HepG2 (cell line): Measurements from ENCODE around the gene SNX27. TPM values are rescaled to one million over a fixed set of nuclear protein-coding genes. Genes with fewer than 3 reads are reported as not detected.
A peak's percentile ranks its signal among the peaks of the same experiment; 100 is the strongest.

ENCODE experiments used
- ATAC-seq: fragments of 200-7000 bp; cut with Tn5 transposase; 3 replicates; pipeline ENCODE4 v1.9.1; 2020; ENCODE audit warnings: mild to moderate bottlenecking, moderate library complexity
- BruUV-seq: library from RNA; stranded (reverse); fragments of 400-500 nt; replicated peaks from 2 replicates; lab custom pipeline; 2021; lab: Mats Ljungman, UMichigan
- CTCF ChIA-PET: fragments of 300-600 bp; formaldehyde crosslinking; extraction: SDS; loops from one replicate; lab custom pipeline; 2021; ENCODE audit warnings: low total read pairs, inconsistent platforms, low intra/inter-chr PET ratio; lab: Yijun Ruan, JAX
- POLR2A ChIA-PET: fragments of 350-600 bp; sonication (Branson Sonifier 250); formaldehyde crosslinking; loops from one replicate; lab custom pipeline; 2020; ENCODE audit warnings: antibody characterized with exemption, inconsistent platforms; lab: Yijun Ruan, JAX
- DNase-seq: peaks from one replicate; pipeline ENCODE4 v3.0.0-alpha.2; 2015; ENCODE audit warnings: low spot score
- FAIRE-seq: peaks from 3 replicates; lab custom pipeline; 2011; peaks lifted over from hg19 to GRCh38; lab: Jason Lieb, UNC
- H2AFZ ChIP-seq: one replicate; pipeline ENCODE4 v1.6.1; 2011; ENCODE audit warnings: low read length, inconsistent platforms
- H3K27ac ChIP-seq: fragments of 300-600 bp; 3 replicates; pipeline ENCODE4 v1.8.0; 2011; ENCODE audit warnings: mixed run types, mild to moderate bottlenecking, mixed read lengths, low read length, inconsistent platforms; ENCODE audit not compliant: insufficient read depth; ENCODE audit errors: extremely low read length
- H3K27me3 ChIP-seq, 2 experiments: fragments of 200-600 bp in 1 of 2; 2 replicates in 1 of 2; 3 replicates in 1 of 2; pipeline versions ENCODE4 v1.6.0 to v1.8.0; 2011; ENCODE audit warnings: low read length in 2 of 2, mild to moderate bottlenecking in 2 of 2, moderate library complexity in 2 of 2, inconsistent platforms in 1 of 2; ENCODE audit not compliant: insufficient read depth in 2 of 2, control insufficient read depth in 1 of 2
- H3K36me3 ChIP-seq, 2 experiments: fragments of 200-600 bp in 1 of 2; replicated peaks in 1 of 2; 2 replicates in 1 of 2; 3 replicates in 1 of 2; pipeline versions ENCODE4 v1.5.1 to v1.8.0; 2011; ENCODE audit warnings: low read length in 2 of 2, inconsistent platforms in 1 of 2; ENCODE audit not compliant: insufficient read depth in 2 of 2, control insufficient read depth in 1 of 2
- H3K4me1 ChIP-seq: 2 replicates; pipeline ENCODE4 v1.5.1; 2012; ENCODE audit warnings: low read length, inconsistent platforms; ENCODE audit not compliant: insufficient read depth
- H3K4me2 ChIP-seq: 2 replicates; pipeline ENCODE4 v1.6.0; 2011; ENCODE audit warnings: low read depth, low read length, inconsistent platforms
- H3K4me3 ChIP-seq, 3 experiments: fragments of 200-600 bp in 1 of 3; sonication (generic), shearing (Covaris generic) in 1 of 3; replicated peaks in 1 of 3; 2 replicates each; pipeline ENCODE4 v1.5.1; 2011 to 2016; ENCODE audit warnings: low read length in 3 of 3, inconsistent platforms in 2 of 3, low read depth in 2 of 3, mild to moderate bottlenecking in 2 of 3, control low read depth in 1 of 3, mixed read lengths in 1 of 3; ENCODE audit not compliant: insufficient read depth in 1 of 3
- H3K79me2 ChIP-seq: one replicate; pipeline ENCODE4 v1.6.1; 2011; ENCODE audit warnings: low read length, inconsistent platforms; ENCODE audit not compliant: insufficient read depth
- H3K9ac ChIP-seq: 2 replicates; pipeline ENCODE4 v1.6.0; 2011; ENCODE audit warnings: mild to moderate bottlenecking, low read depth, low read length, inconsistent platforms; ENCODE audit not compliant: insufficient read depth
- H3K9me3 ChIP-seq: 2 replicates; pipeline ENCODE4 v1.5.1; 2012; ENCODE audit warnings: mild to moderate bottlenecking, low read length
- H4K20me1 ChIP-seq: 2 replicates; pipeline ENCODE4 v1.6.0; 2011; ENCODE audit warnings: inconsistent platforms, mild to moderate bottlenecking, low read length, moderate library complexity; ENCODE audit not compliant: insufficient read depth
- CREB1 ChIP-seq, 2 experiments: fragments of 450-650 bp in 1 of 2; IDR thresholded peaks; 2 replicates each; pipeline ENCODE4 v1.6.1; 2016 to 2017; ENCODE audit warnings: control low read depth in 1 of 2, mild to moderate bottlenecking in 1 of 2, missing compliant biosample characterization in 1 of 2, missing genetic modification characterization in 1 of 2
- FOXP4 ChIP-seq: sonication (generic); formaldehyde crosslinking; IDR thresholded peaks from 2 replicates; pipeline ENCODE4 v1.4.0; 2020; ENCODE audit warnings: missing genetic modification reagents
- GFI1 ChIP-seq: sonication (generic); formaldehyde crosslinking; IDR thresholded peaks from 2 replicates; pipeline ENCODE4 v1.5.0; 2020; ENCODE audit warnings: missing genetic modification reagents, mild to moderate bottlenecking, borderline replicate concordance
- HNF1A ChIP-seq, 2 experiments: sonication (generic) in 1 of 2; formaldehyde crosslinking in 1 of 2; IDR thresholded peaks; 2 replicates each; pipeline versions ENCODE4 v1.4.0 to v1.6.1; 2016 to 2020; ENCODE audit warnings: borderline replicate concordance in 1 of 2, low read depth in 1 of 2, mild to moderate bottlenecking in 1 of 2, missing genetic modification reagents in 1 of 2
- LCORL ChIP-seq, 2 experiments: fragments of 450-650 bp in 1 of 2; sonication (generic) in 1 of 2; formaldehyde crosslinking in 1 of 2; IDR thresholded peaks; 2 replicates each; pipeline versions ENCODE4 v1.5.0 to v1.6.1; 2017 to 2020; ENCODE audit warnings: antibody characterized with exemption in 1 of 2, missing genetic modification reagents in 1 of 2
- PITX1 ChIP-seq: sonication (generic); formaldehyde crosslinking; IDR thresholded peaks from 2 replicates; pipeline ENCODE4 v1.5.1; 2020; ENCODE audit warnings: mild to moderate bottlenecking, missing genetic modification reagents
- SOX5 ChIP-seq: IDR thresholded peaks from 2 replicates; pipeline ENCODE4 v1.6.1; 2016; ENCODE audit warnings: borderline replicate concordance
- ZNF547 ChIP-seq: sonication (generic); formaldehyde crosslinking; IDR thresholded peaks from 2 replicates; pipeline ENCODE4 v1.5.1; 2020; ENCODE audit warnings: mild to moderate bottlenecking, missing genetic modification reagents
- WGBS: methylation state at CpG from one replicate; pipeline ENCODE4 v1.1.6; 2017; ENCODE audit warnings: low lambda C conversion rate; 5-methylcytosine and 5-hydroxymethylcytosine counted together
- in situ Hi-C: cut with HindIII; loops from 2 replicates; pipeline ENCODE4 v1.10.0; 2017; ENCODE audit warnings: low pct_unique_long_range_greater_than_20kb; ENCODE audit not compliant: extremely low pct_ligation_motif_present
- intact Hi-C: fragments of 100-400 bp; cut with micrococcal nuclease; formaldehyde crosslinking; loops from one replicate; pipeline ENCODE4 v1.10.0; 2022; ENCODE audit not compliant: unreplicated experiment
- polyA plus RNA-seq, 8 experiments: library from polyadenylated mRNA; depleted of rRNA in 3 of 8; stranded (reverse) in 7 of 8; unstranded in 1 of 8; fragments of >200 nt; fragmentation: Illumina TruSeq in 4 of 8; extraction: Trizol in 4 of 8; gene quantifications; 2 replicates each; pipeline versions ENCODE4 v1.2.1 to v1.2.3, GENCODE V29; 2011 to 2016; ENCODE audit warnings: low read depth in 4 of 8, missing spikeins in 1 of 8, mixed read lengths in 1 of 8; ENCODE audit not compliant: insufficient read depth in 1 of 8
- total RNA-seq, 5 experiments: library from RNA; depleted of rRNA; stranded (reverse); fragments of >200 nt; fragmentation: Illumina TruSeq; extraction: Trizol; gene quantifications; 2 replicates each; pipeline ENCODE4 v1.2.3, GENCODE V29; 2016; ENCODE audit warnings: low read depth in 1 of 5
- TF ChIP-seq, protein P1 (sequence below): sonication (generic); formaldehyde crosslinking; conservative IDR thresholded peaks from 2 replicates; pipeline ENCODE4 v1.4.0; 2020; ENCODE audit warnings: mild to moderate bottlenecking, missing genetic modification reagents, moderate library complexity

SNX27 gene
- total and polyA plus RNA-seq, 2 of the 13 experiments (the other 11 are each of a cell fraction or from before 2014, with no cell fraction given) = 14.4 to 17.8 TPM

- in situ Hi-C loops = loop anchor here (25.0 kb wide), 1 partner anchor 192 kb away; the partner anchor contains the start of gene TUFT1
- Histone ChIP-seq H3K27ac (no peak overlapping the region), H4K20me1 (no peaks in the 10 kb centered on the region), H3K4me2 (peak overlapping the region; percentile 80), H3K9me3 (no peaks in the 10 kb centered on the region), H3K4me3 (peak overlapping the region; percentile 32 to 55 (median 42); a peak in 5 of 6 replicates), H2AFZ (no peak overlapping the region), H3K79me2 (no peaks in the 10 kb centered on the region), H3K4me1 (peaks cover 37% of the 10 kb centered on the region), H3K27me3 (peaks cover 0 to 17% of the 10 kb centered on the region in 2 experiments; a peak in 3 of 5 replicates), H3K36me3 (no peaks in the 10 kb centered on the region), H3K9ac (peak overlapping the region; percentile 42; the same call in 1 of the 2 replicates)
- POLR2A ChIA-PET = interaction anchor here (0.7 kb wide), 1 partner anchor 117 kb away, joined by 3 read pairs; the partner anchor contains the start of gene SNX27
- intact Hi-C loops = no loop called here
- CTCF ChIA-PET = no interaction called here
- no TSS peak for BruUV-seq
- peak; percentile 47 for FAIRE-seq
- peak; percentile 44 for DNase-seq
- 0% methylated on average over 10 of the region's 10 CpGs for WGBS
- ATAC-seq = peak; percentile 82
- no peak for TF ChIP-seq ZNF547 (CRISPR knock-in tag)
- TF ChIP-seq LCORL (IDR thresholded peaks at IDR 0.05) = no peak
- 0 out of 2 replicates have a peak, but pooled peaks have one; percentile 37 for TF ChIP-seq LCORL (CRISPR knock-in tag; IDR thresholded peaks at IDR 0.05)
- TF ChIP-seq, protein P1, sequence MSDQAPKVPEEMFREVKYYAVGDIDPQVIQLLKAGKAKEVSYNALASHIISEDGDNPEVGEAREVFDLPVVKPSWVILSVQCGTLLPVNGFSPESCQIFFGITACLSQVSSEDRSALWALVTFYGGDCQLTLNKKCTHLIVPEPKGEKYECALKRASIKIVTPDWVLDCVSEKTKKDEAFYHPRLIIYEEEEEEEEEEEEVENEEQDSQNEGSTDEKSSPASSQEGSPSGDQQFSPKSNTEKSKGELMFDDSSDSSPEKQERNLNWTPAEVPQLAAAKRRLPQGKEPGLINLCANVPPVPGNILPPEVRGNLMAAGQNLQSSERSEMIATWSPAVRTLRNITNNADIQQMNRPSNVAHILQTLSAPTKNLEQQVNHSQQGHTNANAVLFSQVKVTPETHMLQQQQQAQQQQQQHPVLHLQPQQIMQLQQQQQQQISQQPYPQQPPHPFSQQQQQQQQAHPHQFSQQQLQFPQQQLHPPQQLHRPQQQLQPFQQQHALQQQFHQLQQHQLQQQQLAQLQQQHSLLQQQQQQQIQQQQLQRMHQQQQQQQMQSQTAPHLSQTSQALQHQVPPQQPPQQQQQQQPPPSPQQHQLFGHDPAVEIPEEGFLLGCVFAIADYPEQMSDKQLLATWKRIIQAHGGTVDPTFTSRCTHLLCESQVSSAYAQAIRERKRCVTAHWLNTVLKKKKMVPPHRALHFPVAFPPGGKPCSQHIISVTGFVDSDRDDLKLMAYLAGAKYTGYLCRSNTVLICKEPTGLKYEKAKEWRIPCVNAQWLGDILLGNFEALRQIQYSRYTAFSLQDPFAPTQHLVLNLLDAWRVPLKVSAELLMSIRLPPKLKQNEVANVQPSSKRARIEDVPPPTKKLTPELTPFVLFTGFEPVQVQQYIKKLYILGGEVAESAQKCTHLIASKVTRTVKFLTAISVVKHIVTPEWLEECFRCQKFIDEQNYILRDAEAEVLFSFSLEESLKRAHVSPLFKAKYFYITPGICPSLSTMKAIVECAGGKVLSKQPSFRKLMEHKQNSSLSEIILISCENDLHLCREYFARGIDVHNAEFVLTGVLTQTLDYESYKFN (CRISPR knock-in tag) = peak; percentile 50; the same call in 1 of the 2 replicates
- peak; percentile 71; the same call in 1 of the 2 replicates for TF ChIP-seq SOX5 (CRISPR knock-in tag)
- TF ChIP-seq PITX1 (CRISPR knock-in tag) = 0 out of 2 replicates have a peak, but pooled peaks have one; percentile 16
- TF ChIP-seq FOXP4 (CRISPR knock-in tag) = peak; percentile 82
- no peak for TF ChIP-seq CREB1 (IDR thresholded peaks at IDR 0.05)
- 0 out of 2 replicates have a peak, but pooled peaks have one; percentile 41 for TF ChIP-seq CREB1 (CRISPR knock-in tag; IDR thresholded peaks at IDR 0.05)
- TF ChIP-seq GFI1 (CRISPR knock-in tag) = peak; percentile 38; the same call in 1 of the 2 replicates
- TF ChIP-seq HNF1A (IDR thresholded peaks at IDR 0.05; ENCODE audit: low read depth) = peak; percentile 64
- peak; percentile 65; the same call in 1 of the 2 replicates for TF ChIP-seq HNF1A (CRISPR knock-in tag; IDR thresholded peaks at IDR 0.05; ENCODE audit: borderline replicate concordance)
These were observed 117.5 kb downstream of the SNX27 start for GRCh38 chr1:151729157-151729965.
